HEK293T (cell line): ENCODE results near the gene NTN3.

Experiments
- BHLHE40 ChIP-seq: fragments of 450-650 bp; IDR thresholded peaks from 2 replicates; pipeline ENCODE4 v1.6.1; 2016; ENCODE audit warnings: mild to moderate bottlenecking, moderate library complexity, borderline replicate concordance
- FOXK2 ChIP-seq: fragments of 450-650 bp; IDR thresholded peaks from 2 replicates; pipeline ENCODE4 v1.6.1; 2016; ENCODE audit warnings: mild to moderate bottlenecking
- FOXM1 ChIP-seq: fragments of 450-650 bp; IDR thresholded peaks from 2 replicates; pipeline ENCODE4 v1.6.1; 2017; ENCODE audit warnings: mild to moderate bottlenecking, borderline replicate concordance
- HDGF ChIP-seq: fragments of 450-650 bp; IDR thresholded peaks from 2 replicates; pipeline ENCODE4 v1.6.1; 2017; ENCODE audit warnings: antibody characterized with exemption, borderline replicate concordance
- L3MBTL2 ChIP-seq: fragments of 450-650 bp; conservative IDR thresholded peaks from 2 replicates; pipeline ENCODE4 v1.6.1; 2016; ENCODE audit warnings: mild to moderate bottlenecking
- SP1 ChIP-seq: fragments of 450-650 bp; IDR thresholded peaks from 2 replicates; pipeline ENCODE4 v1.6.1; 2017
- SUZ12 ChIP-seq: fragments of 450-650 bp; IDR thresholded peaks from 2 replicates; pipeline ENCODE4 v1.6.1; 2016; ENCODE audit warnings: mild to moderate bottlenecking

DNA sequence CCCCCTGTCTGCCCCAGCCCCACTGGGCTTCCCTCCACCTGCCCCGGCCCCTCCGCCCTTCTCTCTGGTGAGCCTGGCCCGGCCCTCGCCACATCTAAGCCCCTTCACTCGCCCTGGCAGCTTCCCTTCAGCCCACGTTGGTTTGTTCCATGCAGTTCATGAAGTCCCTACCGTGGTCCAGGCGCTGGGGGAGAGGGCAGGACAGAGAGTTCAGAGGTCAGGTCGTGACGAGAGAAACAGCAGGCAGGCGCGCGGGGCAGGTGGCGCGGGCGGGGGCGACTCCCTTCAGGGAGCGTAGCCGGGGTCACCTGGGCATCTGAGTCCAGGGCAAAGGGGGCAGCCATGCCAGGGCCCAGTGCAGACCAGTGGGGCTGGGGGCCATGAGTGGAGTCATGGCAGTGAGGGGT lies 20.1 kb upstream of the NTN3 start:
- TF ChIP-seq FOXM1 (no peak), BHLHE40 (no peak), HDGF (no peak), FOXK2 (no peak), SP1 (no peak), SUZ12 (no peak), L3MBTL2 (no peak)
